ENCODE data around the gene POLR3K.
A peak's percentile ranks its signal among the peaks of the same experiment; 100 is the strongest.

POLR3K gene

DNA sequence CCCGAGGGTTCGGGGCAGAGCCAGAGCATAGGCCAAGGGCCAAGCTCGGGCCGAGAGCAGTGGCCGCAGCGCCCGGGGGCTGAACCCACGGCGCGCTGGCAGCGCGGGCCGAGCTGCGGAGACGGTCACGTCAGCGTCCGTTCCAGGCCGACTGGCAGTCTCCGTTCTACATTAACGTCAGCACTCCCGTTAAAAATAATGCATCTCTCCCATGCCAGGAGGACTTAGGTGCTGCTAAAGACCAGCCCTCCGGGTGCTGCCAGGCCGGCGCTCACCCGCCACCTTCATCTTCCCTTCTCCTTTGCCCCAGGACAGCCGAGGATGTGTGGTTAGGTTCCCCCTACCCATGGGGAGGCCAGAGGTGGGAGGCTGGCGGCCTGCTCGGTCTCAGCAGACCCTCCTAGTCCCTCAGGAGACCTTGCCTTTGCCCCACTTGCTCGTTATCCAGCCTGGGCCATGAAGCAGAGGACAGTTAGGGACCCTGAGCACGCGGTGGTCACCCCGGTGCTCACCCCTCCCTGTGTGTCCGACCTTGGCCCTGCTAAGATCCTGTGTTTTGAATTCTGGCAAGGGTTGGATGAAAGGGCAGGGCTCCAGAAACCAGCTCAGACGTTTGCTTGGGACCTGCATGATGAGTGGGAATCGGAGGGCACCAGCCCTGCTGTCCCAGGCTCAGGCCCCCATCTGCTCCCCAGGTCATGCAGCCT is 25.2 kb upstream of the POLR3K start:
- DNase-seq: no peak

DNA sequence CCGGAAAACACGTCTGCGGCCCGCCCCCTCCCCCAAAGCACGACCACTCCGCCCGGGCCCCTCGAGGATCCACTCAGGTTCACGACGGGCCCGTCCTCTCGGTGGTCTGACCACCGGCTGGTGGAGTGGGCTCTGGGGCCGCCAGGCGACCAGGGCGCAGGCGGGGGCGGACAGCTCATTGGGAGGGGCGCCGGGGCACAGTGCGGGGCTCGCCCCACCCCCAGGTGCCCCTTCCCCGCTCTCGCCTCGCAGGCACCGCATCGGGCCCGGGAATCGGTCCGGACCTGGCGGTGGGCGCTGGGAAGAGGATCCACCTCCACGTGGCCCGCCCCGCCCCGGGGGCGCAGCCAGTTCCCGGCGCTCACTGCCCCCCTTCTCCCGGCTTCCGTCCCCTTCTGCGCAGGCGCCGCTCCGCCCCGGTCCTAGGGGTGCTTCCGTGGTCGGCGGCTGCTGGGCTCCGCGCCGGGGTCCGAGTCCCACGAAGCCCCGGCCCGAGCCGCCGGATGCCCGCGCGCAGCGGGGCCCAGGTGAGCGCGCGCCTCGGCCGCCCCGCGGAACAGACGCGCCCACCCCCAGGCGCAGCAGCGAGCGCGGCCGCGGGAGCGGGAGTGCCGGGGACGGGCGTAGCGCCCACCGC is 24.5 kb upstream of the POLR3K start, which contains the start of gene MPG:
Gene MPG (plus strand): TSS at position 419 of the 637 bp plus-strand sequence. CDS start 85 bp downstream, at position 504.
- DNase-seq: peak; percentile 81

GRCh38 chr16:77273-77806 is 23.9 kb upstream of the POLR3K start:
- DNase-seq: no peak

- DNase-seq: no peak
These were observed 23.3 kb upstream of the POLR3K start for GRCh38 chr16:76535-77272.

GRCh38 chr16:75580-76501 is 22.4 kb upstream of the POLR3K start:
- no peak for DNase-seq

- DNase-seq: no peak
These were observed 21.4 kb upstream of the POLR3K start for GRCh38 chr16:74747-75334.

DNA sequence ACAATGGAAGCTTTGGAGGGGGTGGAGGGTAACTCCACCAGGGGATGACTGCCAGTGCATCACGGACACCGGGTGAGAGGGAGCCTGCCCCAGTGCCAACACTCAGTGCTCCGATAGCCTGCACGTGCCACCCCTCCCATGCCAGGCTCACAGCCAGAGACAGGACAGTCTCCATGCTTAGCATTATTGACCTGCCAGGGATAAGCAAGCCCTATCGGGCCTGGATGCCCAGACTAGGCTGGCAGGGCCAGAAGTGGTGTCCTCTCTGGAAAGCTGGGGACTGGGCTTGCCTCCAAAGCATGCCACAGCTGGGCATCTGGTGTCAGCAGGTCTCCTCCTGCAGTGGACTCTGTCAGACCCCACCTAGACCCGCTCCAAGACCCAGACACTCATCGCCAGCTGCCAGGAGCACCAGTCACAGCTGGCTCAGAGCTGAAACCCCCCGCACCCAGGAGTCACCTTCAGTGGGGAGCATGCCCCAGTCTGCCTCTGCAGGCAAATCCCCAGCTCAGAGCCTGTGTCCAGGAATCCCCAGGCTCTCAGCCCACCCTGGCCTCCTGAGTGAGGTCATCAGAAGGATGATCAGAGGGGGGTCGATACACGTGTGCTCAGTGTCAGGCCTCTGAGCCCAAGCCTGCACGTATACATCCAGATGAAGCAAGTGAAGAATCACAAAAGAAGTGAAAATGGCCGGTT is 20.8 kb upstream of the POLR3K start:
- DNase-seq: no peak

- DNase-seq: no peak
These were observed 19.4 kb upstream of the POLR3K start, which contains the start of gene RHBDF1 for GRCh38 chr16:72561-73548. Gene RHBDF1, minus strand, starts transcription at chr16:72631. Its CDS starts 7,616 bp downstream, at chr16:65015.

DNA sequence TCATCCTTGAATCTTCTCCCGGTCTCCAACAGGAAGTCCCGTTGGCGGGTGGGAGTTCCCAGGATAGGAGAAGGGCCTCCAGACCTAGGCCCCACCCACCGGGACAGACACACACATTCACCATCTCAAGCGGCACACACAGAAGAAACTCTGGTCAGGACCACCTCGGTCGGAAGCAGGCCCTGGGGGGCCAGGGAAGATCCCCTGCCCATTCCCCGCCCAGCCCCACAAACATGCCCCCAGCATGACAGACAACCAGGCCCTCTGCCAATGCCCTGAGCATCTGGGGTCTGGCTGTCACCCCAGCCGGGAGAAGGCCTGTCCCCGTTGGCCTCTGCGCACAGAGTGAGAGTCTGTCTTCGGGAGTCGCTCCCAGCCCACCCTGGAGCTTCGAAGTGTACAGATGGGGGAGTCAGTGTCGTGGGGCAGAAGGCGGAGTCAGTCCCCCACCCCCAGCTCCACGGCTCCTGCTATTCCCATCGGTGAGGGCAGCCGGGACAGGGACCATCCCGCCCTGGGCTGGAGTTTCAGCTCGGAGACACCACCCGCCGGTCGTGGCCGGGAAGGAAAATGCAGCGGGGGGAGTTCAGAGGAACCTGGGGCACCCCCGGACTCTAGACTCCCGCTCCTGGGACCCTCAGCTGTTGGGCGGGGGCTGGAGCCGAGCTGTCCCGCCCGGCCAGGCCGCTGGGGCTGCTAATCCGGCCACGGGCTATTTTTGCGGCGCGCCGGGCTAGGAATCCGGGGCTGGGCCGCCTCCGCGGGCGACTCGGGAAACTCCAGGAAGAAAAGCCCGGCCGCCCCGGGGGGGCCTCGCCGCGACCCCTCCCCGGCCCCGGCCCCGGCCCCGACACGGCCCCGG is 18.4 kb upstream of the POLR3K start:
- no peak for DNase-seq

GRCh38 chr16:71210-71539 is 17.8 kb upstream of the POLR3K start:
- no peak for DNase-seq

- no peak for DNase-seq
These were observed 15.8 kb upstream of the POLR3K start for GRCh38 chr16:69181-69580.

DNA sequence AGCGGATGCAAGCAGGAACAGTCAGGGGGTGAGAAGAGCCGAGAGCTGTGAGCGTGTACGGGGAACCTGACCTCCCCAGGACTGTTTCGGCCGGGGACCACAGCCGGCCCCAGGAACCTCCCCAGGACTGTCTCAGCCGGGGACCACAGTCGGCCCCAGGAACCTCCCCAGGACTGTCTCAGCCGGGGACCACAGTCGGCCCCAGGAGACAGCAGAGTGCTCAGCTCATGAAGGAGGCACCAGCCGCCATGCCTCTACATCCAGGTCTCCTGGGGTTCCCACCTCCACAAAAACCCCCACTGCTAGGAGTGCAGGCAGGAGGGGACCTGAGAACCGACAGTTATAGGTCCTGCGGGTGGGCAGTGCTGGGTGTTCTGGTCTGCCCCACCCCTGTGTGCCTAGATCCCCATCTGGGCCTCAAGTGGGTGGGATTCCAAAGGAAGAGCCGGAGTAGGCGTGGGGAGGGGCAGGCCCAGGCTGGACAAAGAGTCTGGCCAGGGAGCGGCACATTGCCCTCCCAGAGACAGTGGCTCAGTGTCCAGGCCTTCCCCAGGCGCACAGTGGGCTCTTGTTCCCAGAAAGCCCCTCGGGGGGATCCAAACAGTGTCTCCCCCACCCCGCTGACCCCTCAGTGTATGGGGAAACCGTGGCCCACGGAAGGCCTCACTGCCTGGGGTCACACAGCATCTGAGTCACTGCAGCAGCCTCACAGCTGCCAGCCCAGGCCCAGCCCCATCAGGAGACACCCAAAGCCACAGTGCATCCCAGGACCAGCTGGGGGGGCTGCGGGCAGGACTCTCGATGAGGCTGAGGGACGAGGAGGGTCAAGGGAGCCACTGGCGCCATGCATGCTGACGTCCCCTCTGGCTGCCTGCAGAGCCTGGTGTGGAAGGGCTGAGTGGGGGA is 14.7 kb upstream of the POLR3K start:
- no peak for DNase-seq

DNA sequence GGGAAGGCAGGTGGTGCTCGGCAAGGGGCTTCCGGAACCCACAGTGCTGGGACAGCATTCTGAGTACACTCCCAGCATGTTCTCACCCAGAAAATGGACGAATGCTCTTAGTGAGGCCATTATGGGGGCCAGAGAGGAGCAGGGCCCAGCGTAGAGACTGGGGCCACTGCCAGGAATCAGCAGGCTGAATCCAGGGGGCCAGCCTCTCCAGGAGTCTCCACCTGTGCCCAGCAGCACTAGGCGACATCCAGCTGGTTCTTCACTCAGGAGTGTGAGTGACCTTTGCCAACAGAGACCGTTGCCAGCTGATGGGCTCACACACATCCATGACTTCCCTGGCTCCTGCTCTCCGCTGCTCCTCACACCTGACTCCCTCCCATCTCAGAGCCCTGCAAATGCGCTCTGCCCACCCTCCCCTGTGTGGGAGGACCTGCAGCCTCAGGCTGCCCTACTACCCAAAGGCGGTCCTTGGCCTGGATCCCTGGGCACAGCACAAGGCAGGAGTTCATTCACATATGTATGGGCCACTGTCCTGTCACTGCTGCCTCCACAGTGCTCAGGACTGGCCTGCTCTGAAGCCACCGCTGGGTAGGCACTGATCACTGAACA is 13.9 kb upstream of the POLR3K start:
- DNase-seq: no peak

- DNase-seq: no peak
These were observed 13.1 kb upstream of the POLR3K start for GRCh38 chr16:66309-67182.

GRCh38 chr16:65745-66144 is 12.3 kb upstream of the POLR3K start:
- peak; percentile 85 for DNase-seq

- DNase-seq: no peak
These were observed 11.5 kb upstream of the POLR3K start for GRCh38 chr16:64914-65255.
